Ammon's horn (tissue), 1 donor: ENCODE measurements around the gene C9orf72.
A peak's percentile ranks its signal among the peaks of the same experiment; 100 is the strongest.

Experiments
- DNase-seq: peaks from one replicate; pipeline ENCODE4 v3.0.0-alpha.2; 2016; ENCODE audit warnings: low spot score

Gene C9orf72

DNA sequence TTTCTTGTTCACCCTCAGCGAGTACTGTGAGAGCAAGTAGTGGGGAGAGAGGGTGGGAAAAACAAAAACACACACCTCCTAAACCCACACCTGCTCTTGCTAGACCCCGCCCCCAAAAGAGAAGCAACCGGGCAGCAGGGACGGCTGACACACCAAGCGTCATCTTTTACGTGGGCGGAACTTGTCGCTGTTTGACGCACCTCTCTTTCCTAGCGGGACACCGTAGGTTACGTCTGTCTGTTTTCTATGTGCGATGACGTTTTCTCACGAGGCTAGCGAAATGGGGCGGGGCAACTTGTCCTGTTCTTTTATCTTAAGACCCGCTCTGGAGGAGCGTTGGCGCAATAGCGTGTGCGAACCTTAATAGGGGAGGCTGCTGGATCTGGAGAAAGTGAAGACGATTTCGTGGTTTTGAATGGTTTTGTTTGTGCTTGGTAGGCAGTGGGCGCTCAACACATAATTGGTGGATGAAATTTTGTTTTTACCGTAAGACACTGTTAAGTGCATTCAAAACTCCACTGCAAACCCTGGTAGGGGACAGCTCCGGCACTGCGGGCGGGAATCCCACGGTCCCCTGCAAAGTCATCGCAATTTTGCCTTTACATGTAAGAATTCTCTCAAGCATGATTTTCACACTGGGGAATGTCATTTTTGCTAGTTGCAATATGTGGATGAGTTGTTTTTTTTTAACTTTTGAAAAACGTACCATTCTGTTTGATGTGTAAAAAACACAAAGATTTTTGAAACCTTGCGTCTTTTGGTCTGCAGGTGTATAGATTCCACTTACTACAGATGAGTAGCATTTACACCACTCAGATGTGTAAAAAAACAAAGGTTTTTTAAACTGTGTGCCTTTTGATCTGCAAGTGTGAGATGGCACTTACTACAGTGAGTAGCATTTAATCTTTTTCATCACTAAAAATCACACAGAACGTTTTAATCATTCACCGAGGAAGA is 631 bp upstream of the C9orf72 start:
- peak; percentile 99 for DNase-seq

DNA sequence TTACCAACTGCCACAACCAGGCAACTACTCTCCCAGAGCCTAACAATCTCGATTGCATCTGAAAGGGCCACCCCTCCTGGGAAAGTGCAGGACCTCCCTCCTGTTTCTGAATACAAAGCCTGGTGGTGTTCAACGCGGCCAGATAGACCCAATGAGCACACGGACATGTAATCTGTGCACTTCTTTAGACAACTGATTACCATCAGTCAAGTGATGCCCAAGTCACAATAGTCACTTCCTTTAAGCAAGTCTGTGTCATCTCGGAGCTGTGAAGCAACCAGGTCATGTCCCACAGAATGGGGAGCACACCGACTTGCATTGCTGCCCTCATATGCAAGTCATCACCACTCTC is 739 bp downstream of the C9orf72 start:
- DNase-seq: peak; percentile 81

DNA sequence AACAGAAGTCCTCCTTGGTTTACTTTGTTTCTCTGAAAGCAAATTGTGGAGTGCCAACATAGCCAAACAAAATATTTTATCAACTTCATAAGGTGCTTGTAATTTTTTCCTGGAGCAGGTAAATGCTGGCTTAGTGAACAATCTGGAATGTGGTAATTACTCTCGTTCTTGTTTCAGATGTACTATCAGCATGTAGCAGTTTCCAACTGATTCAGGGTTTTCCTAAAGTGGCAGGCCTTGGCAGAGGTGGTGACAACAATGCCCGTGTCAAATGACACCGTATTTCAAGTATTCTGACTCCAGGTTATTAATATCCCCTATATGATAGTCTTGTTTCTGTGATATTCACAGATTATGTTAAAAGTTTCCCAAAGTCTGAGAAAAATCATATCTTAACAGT is 1.2 kb downstream of the C9orf72 start:
- DNase-seq: no peak

DNA sequence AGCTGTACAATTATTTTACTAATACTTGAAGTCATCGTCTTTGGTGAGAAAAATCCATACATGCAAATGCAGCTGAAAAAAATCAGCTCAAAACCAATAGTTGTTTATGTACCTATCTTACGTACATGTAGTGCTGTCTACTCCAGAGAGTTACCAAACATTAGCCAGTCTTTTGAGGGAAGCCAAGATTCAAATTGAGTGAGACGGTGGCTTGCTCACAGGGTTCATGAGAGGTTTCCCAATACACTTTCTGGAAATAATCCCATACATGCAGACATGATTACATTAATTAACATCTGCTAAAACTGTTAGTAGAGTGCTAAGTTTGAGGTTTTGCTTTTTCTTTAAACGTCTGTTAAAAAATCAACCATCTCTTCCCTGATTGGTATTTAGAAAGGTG is 2.3 kb downstream of the C9orf72 start:
- DNase-seq: no peak

DNA sequence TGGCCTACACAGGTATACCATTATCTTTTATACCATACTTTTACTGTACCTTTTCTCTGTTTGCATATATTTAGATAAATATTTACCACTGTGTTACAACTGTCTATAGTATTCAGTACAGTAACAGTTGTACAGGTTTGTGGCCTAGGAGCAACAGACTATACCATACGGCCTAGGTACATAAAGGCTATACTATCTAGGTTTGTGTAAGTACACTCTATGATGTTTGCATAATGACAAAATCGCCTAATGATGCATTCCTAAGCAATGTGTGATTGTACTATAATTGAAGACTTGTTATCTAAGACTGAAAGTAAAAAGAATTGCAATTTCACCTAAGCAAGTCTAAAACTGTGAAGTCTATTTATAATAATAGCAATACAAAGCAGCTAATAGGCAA is 3.9 kb downstream of the C9orf72 start:
- no peak for DNase-seq

DNA sequence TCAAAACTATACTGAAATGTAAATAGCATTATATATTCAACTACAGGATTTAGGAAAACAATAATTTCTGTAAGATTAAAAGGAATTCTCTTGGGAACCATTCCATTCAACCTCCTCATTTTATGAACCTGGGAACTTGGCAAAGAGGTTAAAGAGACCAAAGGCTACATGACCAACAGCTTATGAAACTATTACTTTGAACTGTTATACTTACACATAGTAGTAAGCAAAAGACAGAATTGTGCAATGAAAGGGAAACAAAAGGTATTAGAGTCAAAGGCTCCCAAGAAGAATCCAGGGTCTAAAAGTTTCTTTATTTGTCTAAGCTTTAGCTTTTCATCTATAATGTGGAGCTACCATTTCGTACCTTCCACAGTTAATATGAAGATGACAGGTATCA is 7.2 kb downstream of the C9orf72 start:
- no peak for DNase-seq

DNA sequence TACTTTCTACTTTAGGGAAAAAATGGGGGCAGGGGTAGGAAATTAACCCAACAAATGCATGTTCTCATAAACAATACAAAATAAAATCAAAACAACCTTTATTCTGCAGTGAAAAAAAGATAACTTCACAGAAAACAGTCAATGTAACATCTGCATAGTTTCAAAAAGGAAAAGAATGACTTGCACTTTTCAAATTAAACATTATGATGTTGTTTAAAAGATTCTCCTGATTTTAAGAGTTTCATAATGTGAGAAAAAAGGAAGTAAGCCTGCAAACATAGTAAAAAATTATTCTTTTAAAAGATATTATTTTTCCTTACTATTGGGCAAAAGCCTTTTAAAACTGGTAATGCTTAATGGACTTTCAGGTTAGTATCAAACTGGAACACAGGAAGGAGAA is 7.6 kb downstream of the C9orf72 start:
- no peak for DNase-seq

GRCh38 chr9:27564670-27565069 is 8.6 kb downstream of the C9orf72 start:
- no peak for DNase-seq

DNA sequence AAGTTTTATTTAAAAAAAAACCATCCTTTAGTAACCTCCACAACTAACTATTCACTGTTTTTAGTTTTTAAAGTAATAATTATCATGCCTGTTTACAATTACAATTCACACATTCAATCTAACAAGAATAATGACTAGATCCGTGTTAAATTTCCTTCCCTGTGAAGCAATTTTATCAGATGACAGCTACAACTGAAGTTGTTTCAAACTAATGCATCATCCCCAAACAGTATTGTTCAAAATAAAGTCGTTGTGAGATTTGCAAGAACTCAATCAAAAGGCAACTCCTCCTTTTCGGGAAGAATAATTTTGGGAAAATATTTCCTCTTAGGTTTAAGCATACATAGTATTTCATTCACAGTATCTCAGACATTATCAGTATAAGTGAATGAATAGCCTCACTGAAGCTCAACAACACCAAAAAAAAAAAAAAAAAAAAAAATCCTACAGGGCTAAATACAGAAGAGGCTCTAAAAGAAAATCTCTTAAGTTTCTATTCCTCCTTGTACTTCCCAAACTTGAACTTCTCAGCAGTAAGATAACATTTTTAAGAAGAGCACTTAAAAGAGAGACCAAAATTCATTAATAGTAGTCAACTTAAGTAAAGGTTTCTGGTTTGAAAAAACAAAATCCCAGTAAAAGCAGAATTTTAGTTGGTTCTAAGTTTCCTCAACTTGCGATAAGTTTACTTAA is 9.4 kb downstream of the C9orf72 start:
- DNase-seq: no peak

DNA sequence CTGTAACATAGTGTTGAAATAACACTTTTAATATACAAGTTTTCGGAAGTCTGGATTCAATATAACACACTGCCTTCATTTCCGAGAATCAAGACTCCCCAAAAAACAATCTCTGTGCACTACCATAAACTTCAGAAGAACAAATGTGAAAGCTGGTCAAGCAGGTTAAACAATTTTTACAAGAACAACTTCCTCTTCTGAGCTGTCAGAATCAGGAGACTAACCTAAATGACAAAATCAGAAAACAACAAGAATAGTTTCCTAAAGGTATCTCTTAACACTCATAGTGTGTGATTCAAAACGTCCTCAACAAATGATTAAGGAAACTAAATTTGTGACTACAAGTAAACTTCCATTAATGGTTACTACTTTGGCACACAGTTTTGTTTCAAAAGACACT is 11.6 kb downstream of the C9orf72 start:
- DNase-seq: no peak

DNA sequence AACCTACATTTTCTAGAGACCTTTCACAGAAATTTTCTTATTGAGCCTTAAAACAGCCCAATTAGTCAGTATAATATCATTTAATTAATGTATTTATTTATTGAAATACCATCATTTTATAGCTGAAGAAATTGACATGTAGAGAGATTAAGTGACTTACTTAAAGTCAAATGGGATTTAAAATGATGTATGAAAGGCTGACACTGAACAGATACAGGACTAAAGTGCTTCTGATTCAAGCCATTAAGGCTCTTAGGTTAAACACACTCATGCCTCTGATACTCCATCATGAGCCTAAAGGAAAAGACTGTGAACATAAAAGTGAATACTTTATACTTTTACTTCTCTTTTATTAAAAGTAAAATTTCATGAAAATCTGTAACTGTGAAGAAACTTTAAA is 12.8 kb downstream of the C9orf72 start:
- no peak for DNase-seq

DNA sequence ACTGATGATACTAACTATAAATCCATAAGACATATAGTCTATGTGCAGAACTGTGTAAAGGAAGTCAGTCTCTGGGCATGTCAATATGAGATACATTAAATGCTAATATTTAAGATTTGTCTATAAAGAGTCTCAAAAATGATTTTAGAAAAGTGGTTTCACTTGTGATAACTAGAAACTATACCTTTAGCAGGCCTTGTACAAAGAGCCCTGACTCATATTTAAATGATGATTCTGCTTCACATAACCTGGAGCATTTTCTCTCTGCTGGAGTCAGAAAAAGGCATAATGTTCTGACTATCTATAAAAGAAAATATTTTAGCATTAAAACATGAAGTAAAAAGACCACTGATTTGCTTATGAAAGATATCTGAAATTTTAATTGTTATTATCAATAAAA is 15.0 kb downstream of the C9orf72 start:
- DNase-seq: no peak

GRCh38 chr9:27556470-27556869 is 16.8 kb downstream of the C9orf72 start:
- no peak for DNase-seq

DNA sequence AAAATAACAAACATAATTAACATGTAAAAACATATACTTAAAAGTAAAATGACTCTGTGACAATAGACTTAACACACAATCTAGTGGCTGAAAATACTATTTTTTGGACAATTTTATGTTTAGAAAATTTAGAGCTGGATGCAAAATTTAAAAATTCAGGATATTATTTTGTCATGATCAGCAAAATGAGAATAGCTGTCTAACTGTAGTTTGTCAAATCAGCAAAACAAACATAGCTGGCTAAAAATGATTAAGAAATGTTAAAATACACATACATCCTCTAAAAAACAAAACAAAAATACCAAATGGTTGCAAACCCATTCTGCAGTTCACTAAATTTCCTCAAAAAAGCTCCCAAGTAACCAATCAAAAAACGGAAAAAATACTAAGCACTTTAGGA is 18.6 kb downstream of the C9orf72 start:
- DNase-seq: no peak

DNA sequence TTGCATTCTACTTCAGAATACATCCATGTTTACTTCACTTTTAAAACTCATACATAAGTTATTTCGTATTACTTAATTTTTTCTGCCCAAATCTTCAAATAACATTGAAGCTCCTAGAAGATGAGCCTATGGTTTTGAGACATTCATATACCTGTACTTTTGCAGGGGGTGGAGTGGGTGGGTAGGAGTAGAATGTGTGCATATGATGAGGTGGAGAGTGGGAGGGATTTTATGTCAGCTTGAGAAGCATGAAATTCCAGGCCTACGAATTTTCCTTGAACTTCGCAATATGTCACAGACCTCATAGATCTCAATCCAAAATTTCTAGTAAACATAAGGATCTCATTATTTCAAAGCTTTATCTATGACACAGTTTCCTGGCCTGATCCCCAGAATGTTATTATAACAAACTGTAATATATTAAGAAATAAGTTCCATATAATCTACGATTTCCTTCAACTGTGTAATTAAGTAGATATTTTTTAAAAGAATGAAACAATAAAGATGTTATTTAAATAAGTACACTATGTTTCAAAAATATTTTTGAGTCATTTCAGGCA is 24.0 kb downstream of the C9orf72 start:
- no peak for DNase-seq

GRCh38 chr9:27548055-27548741 is 25.1 kb downstream of the C9orf72 start:
- DNase-seq: peak; percentile 67

DNA sequence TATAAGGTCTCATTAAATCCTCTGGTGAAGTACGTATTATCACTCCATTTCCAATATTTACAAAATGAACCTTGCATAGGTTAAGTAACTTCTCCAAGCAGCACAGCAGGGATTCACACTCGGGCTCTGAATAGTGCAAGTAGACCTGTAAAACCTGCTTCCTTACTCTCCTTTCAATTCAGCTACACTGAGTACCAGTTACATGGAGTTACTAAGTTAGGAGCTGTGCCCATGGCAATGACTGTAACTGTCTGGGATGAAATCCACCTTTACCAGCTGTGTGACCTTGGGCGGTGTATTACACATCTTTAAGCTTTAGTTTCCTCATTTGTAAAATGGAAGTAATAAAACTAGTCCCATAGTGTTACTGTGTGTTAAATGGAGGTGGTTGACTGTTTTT is 27.8 kb downstream of the C9orf72 start:
- no peak for DNase-seq

DNA sequence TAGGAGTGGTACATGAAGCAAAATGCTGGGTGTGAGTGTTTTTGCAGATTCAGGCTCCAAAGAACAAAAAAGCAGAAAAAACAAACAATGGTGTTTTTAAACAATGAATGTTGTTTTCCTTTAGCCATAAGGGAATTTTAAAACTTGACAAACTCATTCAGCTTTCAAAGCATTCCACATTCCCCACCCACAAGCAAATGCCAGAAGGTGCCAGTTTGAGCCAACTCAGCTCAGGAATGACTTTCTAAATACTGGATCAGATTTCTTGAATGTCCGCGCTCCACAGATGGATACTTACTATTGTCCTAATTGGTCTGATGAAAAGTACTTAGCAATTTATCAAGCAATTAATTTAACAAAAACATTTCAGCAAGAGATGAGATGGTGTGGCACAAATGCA is 30.8 kb downstream of the C9orf72 start:
- no peak for DNase-seq

DNA sequence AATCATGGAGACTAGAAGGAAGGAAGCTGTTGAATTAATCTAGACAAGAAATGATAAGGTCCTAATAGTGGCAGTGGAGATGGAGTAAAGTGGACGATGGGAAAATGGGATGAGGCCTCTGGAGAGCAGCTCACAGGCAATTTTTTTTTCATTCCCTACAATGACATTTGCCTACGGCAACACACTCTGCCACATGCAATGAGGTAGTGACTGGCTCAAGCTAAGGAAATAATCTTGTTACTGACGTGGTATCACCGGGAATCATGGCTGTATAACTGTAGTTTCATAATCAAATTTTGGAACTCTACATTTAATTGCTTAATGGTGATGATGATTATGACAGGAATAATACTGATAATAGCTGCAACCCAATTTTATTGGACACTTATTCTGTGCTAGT is 31.5 kb downstream of the C9orf72 start:
- DNase-seq: no peak

- no peak for DNase-seq
These were observed 32.8 kb downstream of the C9orf72 start for GRCh38 chr9:27540502-27540901.

DNA sequence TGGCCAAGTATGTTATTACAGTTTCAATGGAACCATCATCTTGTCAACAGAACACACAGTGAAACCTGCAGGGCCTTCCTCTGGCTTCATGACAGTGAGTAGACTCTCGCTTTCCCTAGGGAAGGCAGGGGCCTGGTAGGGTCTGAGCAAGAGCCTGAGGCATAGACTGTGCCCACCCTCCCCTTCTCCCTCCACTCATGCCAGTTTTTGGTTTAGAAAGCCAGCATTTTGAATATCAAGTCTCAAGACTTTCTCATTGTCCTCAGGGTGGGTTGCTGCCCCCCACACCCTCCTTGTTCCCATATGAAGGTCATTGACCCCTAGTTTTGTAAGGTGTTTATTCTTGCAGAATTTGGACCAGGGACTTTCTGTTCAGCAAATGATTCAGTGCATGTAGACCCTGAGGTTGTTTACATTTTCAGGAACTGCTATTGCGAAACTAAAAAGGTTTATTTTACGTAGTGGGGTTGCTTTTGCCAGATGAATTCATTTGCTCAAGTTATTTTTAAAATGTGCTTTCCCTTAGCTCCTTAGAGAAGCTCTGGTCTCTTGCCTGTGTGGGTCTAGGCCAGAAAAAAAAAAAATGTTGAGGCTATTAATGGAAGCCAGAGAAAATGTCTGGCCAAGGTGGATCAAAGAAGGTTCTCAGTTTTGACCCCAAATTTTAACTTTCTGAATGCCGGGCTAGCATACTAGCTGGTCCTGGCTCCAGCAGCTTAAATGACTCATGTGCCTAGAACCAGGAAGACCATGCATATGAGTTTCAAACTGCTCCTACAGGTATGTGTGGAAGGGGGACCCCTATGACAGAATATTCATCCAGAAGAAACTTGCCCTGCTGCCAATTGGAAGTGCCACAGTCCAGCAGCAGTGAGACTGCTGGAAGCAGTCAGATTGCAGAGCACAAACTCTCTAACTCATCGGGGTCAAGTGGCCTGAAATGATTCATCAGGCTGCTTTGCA is 33.5 kb downstream of the C9orf72 start:
- DNase-seq: no peak
